ENCODE results near the gene TXNRD1.

- TF ChIP-seq CTCF (IDR thresholded peaks at IDR 0.05) (no peak), POLR2A (IDR thresholded peaks at IDR 0.05) (no peak)
Observed at GRCh38 chr12:104356231-104357115, 140.9 kb downstream of the TXNRD1 start.

Measured in right lobe of liver (tissue), 4 donors.